GM21447 (cell line): ENCODE results near the gene KIAA0232.
"Not testable (repeated sequence)": the region's sequence is repeated elsewhere in the genome, so short reads cannot be mapped to it uniquely, and the experiment has no call there.

Experiments used
- ATAC-seq: cut with Tn5 transposase; IDR thresholded peaks from one replicate; pipeline ENCODE4 v1.9.1; 2021; ENCODE audit not compliant: unreplicated experiment

Gene KIAA0232

DNA sequence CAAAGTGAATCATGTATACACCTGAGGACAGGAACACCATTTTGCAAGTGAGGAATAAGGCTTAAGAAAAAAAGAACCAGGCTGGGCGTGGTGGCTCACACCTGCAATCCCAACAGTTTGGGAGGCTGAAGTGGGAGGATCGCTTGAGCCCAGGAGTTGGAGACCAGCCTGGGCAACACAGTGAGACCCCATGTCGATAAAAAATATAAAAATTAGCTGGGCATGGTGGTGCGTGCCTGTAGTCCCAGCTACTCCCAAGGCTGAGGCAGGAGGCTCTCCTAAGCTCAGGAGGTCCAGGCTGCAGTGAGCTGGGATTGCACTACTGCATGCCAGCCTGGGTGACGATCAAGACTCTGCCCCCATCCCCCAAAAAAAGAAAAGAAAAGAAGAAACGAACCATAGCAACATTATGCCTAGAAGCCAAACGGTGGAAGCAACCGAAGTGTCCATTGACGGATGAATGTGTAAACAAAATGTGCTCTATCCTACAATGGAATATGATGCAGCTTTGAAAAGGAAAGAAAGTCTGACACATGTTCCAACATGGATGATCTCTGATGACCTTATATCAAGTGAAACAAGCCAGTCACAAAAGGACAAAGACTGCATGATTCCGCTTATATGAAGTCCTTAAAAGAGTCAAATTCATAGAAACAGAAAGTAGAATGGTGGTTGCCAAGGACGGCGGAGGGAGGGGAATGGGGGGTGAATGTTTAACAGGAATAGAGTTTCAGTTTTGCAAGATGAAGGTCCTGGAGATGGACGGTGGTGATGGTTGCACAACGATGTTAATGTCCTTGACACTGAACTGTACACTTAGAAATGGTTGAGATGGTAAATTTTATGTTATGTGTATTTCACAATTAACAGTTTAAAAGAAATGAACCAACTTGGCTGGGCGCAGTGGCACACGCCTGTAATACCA, 8.6 kb upstream of the KIAA0232 start:
- no peak for ATAC-seq

DNA sequence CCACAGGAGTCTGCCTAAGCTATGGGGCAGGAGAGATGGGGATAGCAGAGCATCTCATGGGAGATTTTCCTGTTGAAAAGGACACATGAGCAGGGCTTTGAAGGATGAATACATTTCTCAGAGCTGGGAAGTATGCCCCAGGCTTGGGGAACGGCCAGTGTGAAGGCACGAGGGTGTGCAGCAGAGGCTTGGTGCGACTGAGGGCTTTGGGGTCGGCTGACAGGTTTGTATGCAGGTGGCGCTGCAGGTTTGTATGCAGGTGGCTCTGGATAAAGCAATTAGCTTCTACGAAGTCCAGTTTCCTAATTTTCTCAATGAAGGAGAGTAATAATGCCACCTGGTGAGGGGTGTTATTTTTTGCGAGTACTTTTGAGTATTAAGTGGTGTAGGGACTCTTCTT, 6.8 kb upstream of the KIAA0232 start:
- ATAC-seq, result no peak

DNA sequence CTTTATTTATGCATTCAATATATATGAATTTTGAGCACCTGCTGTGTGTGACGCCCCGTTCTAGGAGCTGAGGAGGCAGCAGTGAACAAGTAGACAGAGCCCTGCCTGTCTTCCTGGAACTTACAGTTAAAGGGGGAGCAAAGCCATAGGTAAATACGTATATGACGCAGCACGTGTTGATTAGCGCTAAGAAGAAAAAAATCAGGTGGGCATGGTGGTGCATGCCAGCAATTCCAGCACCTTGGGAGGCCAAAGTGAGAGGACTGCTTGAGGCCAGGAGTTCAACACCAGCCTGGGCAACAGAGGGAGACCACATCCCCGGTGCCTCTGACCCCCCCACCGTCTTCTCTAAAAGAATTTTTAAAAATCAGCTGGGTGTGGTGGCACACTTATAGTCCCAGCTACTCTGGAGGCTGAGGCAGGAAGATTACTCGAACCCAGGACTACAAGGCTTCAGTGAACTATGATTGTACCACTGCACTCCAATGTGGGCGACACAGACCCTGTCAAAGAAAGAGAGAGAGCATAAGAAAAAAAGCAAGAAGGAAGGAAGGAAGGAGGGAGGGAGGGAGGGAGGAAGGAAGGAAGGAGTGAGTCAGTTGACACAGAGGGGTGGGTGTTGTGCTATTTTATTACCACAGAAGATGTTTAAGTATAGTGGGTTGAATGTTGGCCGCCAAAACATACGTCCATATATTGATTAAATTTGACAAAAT, 5.4 kb upstream of the KIAA0232 start:
- no peak for ATAC-seq

DNA sequence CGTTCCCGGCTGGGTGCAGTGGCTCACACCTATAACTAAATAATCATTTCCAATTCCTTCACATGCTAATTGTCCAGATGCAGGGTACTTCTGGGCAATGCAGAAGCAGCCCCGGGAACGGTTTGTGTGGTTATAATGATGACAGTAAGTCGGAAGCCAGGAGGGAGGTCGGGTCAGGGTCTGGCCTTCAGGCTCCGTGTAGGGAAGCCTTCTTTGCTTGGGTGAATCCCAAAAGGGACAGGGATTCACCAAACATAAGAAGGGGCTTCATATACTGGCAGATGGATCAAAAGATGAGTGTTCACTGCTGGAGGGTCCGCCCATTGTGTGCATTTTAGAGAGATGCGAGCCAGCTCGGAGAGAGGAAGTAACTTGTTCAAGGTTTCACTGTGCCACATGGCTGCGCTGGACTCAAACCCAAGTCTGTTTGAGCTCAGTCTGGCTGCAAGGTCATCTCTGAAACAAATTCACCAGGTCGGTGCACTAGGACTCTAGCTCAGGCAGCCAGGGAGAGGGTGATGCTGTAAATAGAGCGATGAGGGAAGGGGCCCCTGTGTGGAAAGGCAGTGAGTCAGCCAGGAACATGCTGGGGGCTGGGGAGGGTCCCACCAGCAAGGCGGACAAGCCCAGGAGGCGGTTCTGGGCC, 4.8 kb upstream of the KIAA0232 start:
- ATAC-seq, result no peak

DNA sequence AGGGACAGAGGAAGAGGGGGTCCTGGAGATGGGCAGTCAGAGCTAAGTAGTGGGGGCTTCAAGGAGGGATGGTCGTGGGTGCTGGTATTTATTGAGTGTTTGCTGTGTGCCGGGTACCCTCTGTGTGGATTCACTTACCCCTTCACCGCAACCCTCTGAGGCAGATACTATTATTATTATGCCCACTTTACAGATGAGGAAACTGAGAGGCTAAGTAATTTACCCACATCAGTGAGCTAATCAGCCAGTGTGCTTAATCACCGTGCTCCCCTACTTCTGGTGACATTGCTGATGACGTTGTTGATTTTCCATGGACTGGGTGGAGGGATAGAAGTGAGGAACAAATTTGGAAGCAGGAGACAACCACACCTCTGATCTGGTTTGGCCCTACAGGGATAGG, 4.1 kb upstream of the KIAA0232 start:
- no peak for ATAC-seq

DNA sequence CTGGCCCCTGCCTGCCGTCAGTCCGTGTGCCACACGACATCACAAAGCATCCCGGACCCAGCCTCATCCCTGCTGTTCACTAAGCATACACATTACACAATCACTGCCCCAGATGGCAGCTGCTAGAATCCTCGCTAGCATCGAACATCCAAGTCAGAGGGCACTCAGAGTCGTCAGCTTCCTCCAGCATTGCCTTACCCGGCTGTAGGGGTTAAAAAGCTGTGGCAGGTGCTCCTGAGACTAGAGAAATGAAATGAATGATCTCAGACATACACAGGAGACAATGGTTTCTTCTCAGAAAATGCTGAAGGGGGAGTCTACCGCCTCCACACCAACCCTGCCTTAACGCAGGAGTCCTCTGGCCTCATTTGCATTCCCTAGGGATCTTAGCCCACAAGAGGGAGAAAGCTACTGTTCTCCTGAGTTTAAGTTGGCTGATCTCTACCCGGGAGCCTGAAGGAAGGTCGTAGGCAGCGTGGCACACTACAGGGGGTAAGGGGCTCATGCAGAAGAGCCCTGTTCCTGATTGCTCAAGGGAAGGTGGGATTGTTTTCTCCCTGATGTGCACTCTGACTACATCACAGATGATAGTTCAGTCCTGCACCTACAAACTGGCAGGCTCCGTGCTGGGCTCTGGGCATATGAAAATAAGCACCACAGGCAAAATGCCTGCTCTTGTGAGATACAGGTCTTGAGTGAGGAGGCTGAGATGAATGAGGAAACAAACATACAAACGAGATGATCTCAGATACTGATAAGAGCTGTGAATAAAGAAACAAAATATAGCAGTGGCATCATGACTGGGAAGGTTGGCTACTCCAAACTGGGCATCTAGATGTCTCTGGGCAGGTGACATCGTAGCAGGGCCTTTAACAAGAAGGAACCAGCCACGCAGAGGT, 2.6 kb upstream of the KIAA0232 start:
- no peak for ATAC-seq

DNA sequence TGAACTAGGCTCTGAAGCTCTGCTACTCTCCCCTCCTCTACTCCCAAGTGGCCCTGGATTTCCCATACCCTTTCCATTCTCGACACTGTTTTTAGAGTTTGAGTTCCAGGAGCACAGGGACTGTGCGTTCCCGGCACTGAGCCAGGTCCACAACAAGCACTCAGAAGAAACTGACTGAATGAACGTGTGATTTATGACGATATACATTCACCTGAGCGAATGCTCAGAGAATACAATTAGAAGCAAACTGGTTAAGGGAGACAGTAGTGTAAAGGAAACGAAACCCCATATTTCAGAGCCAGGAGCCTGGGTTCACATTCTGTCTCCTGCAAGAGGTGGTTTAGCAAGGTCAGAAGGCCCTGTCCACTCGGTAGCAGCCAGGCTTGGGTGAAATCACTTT, 1.4 kb upstream of the KIAA0232 start:
- ATAC-seq, result no peak

DNA sequence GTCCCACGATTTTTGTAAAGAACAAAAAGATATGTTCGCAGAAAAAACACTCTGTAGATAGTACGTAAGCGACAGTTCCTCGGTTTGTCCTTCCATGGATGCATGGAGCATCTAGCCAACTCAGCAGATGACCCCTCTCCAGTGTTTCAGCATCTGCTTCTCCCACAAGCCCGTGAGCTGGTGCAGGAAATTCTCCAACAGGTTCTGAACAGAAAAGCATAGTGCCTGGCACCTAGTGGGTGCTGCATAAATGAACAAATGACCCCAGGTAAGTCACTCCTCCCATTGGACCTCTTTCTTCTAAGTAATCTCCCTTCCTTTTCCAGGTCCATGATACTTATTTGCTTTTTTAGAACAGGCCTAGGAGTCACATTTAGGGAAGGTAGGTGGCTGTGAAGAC, 966 bp upstream of the KIAA0232 start:
- ATAC-seq, result no peak

DNA sequence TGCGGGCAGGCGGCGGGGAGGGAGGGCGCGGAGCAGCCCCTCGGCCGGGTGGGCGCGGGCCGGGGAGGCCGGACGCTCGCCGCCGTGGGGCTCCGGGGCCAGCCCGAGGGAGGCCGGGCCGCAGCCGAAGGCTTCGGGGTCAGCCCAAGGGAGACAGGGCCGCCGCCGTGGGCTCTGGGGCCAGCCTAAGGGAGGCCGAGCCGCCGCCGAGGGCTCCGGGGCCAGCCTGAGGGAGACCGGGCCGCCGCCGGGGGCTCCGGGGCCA, 251 bp downstream of the KIAA0232 start:
- peak; percentile 12 for ATAC-seq

DNA sequence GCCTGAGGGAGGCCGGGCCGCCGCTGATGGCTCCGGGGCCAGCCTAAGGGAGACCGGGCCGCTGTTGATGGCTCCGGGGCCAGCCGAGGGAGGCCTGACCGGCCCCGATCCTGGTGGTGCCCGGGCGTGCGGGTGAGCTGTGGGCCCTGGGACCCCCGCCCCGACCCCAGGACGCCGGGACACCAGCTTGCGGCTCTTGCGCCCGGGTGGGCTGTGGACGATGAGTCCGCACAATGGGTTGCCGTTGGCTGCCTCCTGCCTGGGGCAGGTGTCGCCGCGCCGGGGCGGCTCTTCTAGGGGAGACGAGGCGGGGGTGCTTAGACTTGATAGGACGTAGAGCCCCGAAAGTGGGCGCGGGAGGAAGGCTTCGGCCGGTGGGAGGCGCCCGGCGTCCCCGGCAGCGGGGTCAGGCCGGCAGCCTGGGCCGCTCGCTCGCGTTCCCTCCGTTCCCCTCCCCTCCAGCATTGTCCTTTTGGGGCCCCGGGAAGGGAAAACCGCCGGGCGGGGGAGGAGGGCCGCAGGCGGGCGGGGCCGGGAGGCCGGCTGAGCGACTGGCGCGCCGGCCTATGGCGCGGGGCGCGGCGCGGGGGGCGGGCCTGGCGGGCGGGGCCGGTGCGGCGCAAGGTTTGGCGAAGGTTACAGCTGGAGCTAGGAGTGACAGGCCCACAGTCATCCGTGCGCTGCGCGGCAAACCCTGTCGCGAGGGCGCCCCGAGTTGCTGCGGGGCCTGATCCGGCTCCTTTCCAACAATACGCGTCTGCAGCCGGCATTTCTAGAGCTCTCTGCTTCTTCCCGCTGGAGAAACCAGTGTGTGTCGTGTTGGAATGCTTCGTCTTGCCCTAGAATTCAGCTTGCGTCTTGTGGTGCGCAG, 819 bp downstream of the KIAA0232 start:
- ATAC-seq, result peak; percentile 73

DNA sequence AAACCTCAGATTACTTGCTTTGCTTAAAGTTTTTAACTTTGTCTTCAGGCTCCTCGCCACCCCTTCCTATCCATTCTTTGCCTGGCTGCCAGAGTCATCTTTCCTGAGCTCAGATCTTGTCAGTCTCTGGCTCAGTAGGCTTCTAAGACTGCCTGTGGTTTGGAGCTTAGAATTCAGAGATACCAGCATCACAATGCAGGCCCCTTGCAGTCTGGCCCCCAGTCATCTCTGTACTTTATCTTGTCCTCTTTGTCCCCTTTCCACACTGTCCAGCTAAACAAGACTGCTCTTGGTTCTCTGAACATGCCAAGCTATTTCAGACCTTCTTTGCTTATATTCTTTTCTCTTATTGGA, 3.0 kb downstream of the KIAA0232 start:
- no peak for ATAC-seq

DNA sequence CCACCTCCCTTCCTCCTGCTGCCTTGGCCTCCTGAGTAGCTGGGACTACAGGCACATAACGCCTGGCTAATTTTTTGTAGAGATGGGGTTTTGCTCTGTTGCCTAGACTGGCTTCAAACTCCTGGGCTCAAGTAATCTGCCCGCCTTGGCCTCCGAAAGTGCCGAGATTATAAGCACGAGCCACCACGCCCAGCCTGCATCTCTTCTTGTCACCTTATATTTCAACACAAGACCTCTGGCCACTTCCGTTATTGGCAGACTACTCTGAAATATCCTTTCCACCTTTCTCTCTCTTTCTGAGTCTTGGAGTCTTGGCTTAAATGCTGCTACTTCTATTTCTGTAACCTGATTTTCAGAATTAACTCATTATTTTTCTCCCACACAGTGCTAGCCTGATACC, 5.6 kb downstream of the KIAA0232 start:
- no peak for ATAC-seq

DNA sequence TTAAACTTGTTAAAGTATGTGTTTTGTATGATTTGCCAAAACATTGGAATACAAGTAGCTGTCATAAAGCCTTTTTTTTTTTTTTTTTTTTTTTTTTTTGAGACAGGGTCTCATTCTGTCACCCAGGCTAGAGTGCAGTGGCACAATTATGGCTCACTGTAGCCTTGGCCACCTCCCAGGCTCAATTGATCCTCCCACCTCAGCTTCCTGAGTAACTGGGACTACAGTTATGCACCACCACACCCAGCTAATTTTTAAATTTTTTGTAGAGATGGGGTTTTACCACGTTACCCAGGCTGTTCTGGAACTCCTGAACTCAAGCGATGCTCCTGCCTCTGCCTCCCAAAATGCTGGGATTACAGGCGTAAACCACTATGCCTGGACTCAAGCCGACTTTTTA, 8.7 kb downstream of the KIAA0232 start:
- ATAC-seq, result not testable (repeated sequence)

DNA sequence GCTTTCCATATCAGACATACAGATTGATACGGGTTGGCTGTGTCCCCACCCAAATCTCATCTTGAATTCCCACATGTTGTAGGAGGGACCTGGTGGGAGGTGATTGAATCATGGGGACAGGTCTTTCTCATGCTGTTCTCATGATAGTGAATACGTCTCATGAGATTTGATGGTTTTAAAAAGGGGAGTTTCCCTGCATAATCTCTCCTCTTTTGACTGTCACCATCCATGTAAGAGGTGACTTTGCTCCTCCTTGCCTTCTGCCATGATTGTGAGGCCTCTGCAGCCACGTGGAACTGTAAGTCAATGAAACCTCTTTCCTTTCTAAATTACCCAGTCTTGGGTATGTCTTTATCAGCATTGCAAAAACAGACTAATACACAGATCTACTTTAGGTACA, 9.3 kb downstream of the KIAA0232 start:
- not testable (repeated sequence) for ATAC-seq

DNA sequence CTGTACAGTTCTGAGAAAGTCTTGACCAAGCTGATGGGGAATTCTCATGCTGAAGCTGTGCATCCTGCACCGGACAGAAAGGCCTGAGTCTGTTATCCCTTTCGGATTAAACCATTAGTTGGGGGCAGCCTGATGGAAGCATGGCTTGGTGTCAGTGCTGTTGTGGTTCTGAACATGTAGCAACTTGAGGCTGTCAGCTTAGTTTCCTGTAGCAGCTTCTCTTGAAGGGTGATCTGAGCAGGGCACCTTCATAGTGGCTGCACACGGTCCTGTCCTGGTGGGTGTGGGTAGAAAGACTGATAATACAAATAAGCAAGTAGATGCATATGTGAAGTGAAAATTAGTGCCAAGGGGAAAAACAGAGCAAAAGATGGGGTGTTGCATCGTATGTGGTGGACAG, 11.7 kb downstream of the KIAA0232 start:
- ATAC-seq, result no peak

DNA sequence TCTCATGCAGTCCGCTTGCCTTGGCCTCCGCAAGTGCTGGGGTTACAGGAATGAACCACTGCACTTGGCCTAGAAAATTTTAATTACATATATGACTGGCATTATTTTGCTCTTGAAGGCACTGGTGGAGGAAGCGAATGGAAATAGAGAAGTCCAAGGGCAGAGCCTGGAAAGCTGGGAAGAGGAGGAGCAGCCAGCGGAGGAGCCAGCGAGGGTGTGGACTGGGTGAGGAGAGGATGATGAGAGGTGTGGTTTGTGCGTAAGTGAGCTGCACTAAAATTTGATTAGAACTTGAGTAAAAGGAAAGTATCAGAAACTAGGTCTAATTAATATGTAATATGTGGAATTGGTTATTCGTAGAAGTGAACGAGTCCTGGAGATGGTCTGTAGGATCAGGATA, 13.3 kb downstream of the KIAA0232 start:
- no peak for ATAC-seq

DNA sequence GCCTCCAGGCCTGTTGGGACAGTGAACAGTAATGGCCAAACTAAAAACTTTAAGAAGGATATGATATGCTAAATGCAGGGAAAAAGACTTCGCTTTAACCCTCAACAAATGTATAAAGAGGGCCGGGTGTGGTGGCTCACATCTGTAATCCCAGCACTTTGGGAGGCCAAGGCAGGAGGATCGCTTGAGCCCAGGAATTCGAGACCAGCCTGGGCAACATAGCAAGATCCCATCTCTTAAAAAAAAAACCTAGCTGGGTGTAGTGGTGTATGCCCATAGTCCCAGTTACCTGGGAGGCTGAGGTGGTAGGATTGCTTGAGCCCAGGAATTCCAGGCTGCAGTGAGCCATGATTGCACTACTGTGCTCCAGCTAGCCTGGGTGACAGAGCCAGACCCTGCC, 14.8 kb downstream of the KIAA0232 start:
- ATAC-seq, result not testable (repeated sequence)

DNA sequence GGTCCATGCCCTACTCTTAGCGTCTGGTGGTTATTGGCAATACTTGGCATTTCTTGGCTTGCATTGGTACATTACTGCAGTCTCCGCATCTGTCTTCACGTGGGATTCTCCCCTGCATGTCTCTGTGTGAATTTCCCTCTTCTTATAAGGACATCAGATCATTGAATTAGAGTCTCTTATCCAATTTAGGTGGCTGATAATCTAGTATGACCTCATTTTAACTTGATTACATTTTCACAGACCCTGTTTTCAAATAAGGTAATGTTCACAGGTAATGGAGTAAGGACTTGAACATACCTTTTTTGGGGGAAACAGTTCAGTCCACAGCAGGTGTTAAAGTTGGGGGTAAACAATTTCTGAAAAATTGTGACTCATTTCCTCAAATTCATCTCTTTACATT, 16.6 kb downstream of the KIAA0232 start:
- no peak for ATAC-seq

DNA sequence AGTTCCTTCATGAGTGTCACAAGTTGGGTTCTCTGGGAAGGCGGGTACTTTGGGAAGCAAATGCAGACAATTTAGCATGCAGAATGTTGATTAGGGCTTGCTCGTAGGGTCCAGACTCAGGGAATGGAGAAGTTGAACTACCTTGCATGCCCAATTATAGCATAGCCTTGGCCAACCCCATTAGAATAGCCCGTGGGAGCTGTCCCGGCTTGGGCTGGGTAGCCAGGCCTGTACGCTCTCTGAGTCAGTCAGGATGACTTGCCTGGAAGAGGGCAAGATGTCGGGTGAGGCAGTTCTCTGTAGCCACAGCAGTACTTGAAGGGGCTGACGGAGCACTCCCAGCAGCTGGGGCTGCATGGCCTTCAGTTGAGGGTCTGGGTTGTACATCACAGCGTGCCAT, 19.5 kb downstream of the KIAA0232 start:
- ATAC-seq, result no peak

DNA sequence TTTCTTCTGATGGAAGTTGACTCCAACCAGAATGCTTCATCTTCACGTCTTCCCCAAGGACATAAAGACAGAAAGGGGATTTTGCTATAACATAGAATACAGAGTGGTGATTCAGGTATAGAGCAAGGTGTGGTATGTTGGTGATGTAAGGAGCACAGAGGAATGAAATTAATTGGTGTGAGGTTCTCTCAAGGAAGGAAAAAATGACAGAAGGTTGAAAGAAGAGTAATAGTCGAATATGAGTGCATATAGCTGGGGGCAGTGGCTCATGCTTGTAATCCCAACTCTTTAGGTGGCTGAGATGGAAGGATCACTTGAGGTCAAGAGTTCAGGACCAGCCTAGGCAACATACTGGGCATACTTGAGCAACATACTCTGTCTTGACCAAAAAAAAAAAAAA, 20.1 kb downstream of the KIAA0232 start:
- ATAC-seq, result no peak
